K562 (cell line): ENCODE results near the gene TUT4. TPM values are rescaled to one million over a fixed set of nuclear protein-coding genes. Genes with fewer than 3 reads are reported as not detected.

Source experiments
- ATAC-seq: fragments of 200-7000 bp; cut with Tn5 transposase; 3 replicates; pipeline ENCODE4 v1.9.1; 2020; ENCODE audit warnings: moderate library complexity
- BruUV-seq: library from RNA; stranded (reverse); fragments of 400-500 nt; replicated peaks from 2 replicates; lab custom pipeline; 2021; lab: Mats Ljungman, UMichigan
- CTCF ChIA-PET: fragments of 300-600 bp; formaldehyde crosslinking; extraction: SDS; loops from one replicate; lab custom pipeline; 2021; ENCODE audit warnings: low intra/inter-chr PET ratio; lab: Yijun Ruan, JAX
- POLR2A ChIA-PET: fragments of 300-600, 350-650 bp; sonication (Branson Sonifier 250); formaldehyde crosslinking; extraction: SDS; loops from one replicate; lab custom pipeline; 2021; ENCODE audit warnings: antibody characterized with exemption, inconsistent platforms; lab: Yijun Ruan, JAX
- DNase-seq, 4 experiments: peaks; one replicate each; pipeline versions ENCODE4 v3.0.0 to v3.0.0-alpha.2; 2011 to 2018; ENCODE audit warnings: low spot score in 3 of 4, mixed read lengths in 3 of 4; ENCODE audit errors: extremely low read depth in 1 of 4
- FAIRE-seq: peaks from 2 replicates; lab custom pipeline; 2011; peaks lifted over from hg19 to GRCh38; lab: Jason Lieb, UNC
- H2AFZ ChIP-seq: 2 replicates; pipeline ENCODE4 v1.6.0; 2011; ENCODE audit warnings: low read depth, low read length, control low read depth, inconsistent platforms
- H3K27ac ChIP-seq: fragments of 200-600 bp; 3 replicates; pipeline ENCODE4 v1.8.0; 2011; ENCODE audit warnings: low read depth, mild to moderate bottlenecking, control low read depth, inconsistent platforms, low read length, moderate library complexity, mixed read lengths; ENCODE audit errors: extremely low read depth
- H3K27me3 ChIP-seq, 2 experiments: fragments of 300-600 bp in 1 of 2; 2 replicates in 1 of 2; 3 replicates in 1 of 2; pipeline versions ENCODE4 v1.6.0 to v1.8.0; 2011; ENCODE audit warnings: inconsistent platforms in 2 of 2, low read length in 2 of 2, mild to moderate bottlenecking in 1 of 2, mixed read lengths in 1 of 2, moderate library complexity in 1 of 2; ENCODE audit not compliant: control insufficient read depth in 2 of 2, insufficient read depth in 2 of 2
- H3K36me3 ChIP-seq: fragments of 300-600 bp; 3 replicates; pipeline ENCODE4 v1.8.0; 2011; ENCODE audit warnings: mild to moderate bottlenecking, low read length, inconsistent platforms; ENCODE audit not compliant: control insufficient read depth, insufficient read depth
- H3K4me1 ChIP-seq, 2 experiments: fragments of 200-600 bp in 1 of 2; replicated peaks in 1 of 2; 2 replicates in 1 of 2; 3 replicates in 1 of 2; pipeline versions ENCODE4 v1.5.1 to v1.8.0; 2011; ENCODE audit warnings: inconsistent platforms in 2 of 2, low read length in 2 of 2, mild to moderate bottlenecking in 1 of 2, mixed read lengths in 1 of 2, moderate library complexity in 1 of 2; ENCODE audit not compliant: control insufficient read depth in 2 of 2, insufficient read depth in 2 of 2
- H3K4me2 ChIP-seq: 2 replicates; pipeline ENCODE4 v1.6.1; 2011; ENCODE audit warnings: low read length, control low read depth, inconsistent platforms, mixed read lengths; ENCODE audit not compliant: insufficient read depth
- H3K4me3 ChIP-seq: fragments of 200-600 bp; sonication (generic), shearing (Covaris generic); 2 replicates; pipeline ENCODE4 v1.5.1; 2016; ENCODE audit warnings: control low read depth, inconsistent platforms
- H3K79me2 ChIP-seq: fragments of 200-600 bp; 3 replicates; pipeline ENCODE4 v1.8.0; 2011; ENCODE audit warnings: low read length, inconsistent platforms; ENCODE audit not compliant: control insufficient read depth, insufficient read depth
- H3K9ac ChIP-seq, 2 experiments: 2 replicates each; pipeline versions ENCODE4 v1.6.0 to v1.6.1; 2011; ENCODE audit warnings: low read depth in 2 of 2, low read length in 2 of 2, control low read depth in 1 of 2, inconsistent platforms in 1 of 2, mild to moderate bottlenecking in 1 of 2, mixed read lengths in 1 of 2; ENCODE audit not compliant: insufficient read depth in 1 of 2
- H3K9me1 ChIP-seq: one replicate; pipeline ENCODE4 v1.6.0; 2011; ENCODE audit warnings: inconsistent platforms, mild to moderate bottlenecking, low read length, moderate library complexity; ENCODE audit not compliant: control insufficient read depth, insufficient read depth
- H3K9me3 ChIP-seq: replicated peaks from 2 replicates; pipeline ENCODE4 v1.5.1; 2011; ENCODE audit warnings: low read depth, low read length, inconsistent platforms; ENCODE audit not compliant: control insufficient read depth, insufficient read depth
- H4K20me1 ChIP-seq: replicated peaks from 2 replicates; pipeline ENCODE4 v1.6.1; 2011; ENCODE audit warnings: low read length, inconsistent platforms, mixed read lengths; ENCODE audit not compliant: control insufficient read depth, insufficient read depth
- CTCF ChIP-seq, 3 experiments: IDR thresholded peaks in 2 of 3; conservative IDR thresholded peaks in 1 of 3; 2 replicates each; pipeline ENCODE4 v1.5.1; 2011 to 2012; ENCODE audit warnings: low read length in 3 of 3, mild to moderate bottlenecking in 3 of 3, control low read depth in 2 of 3, improper control_type of control experiment in 1 of 3, inconsistent platforms in 1 of 3, low read depth in 1 of 3, mixed read lengths in 1 of 3, moderate library complexity in 1 of 3; ENCODE audit not compliant: insufficient read depth in 2 of 3
- HNRNPK ChIP-seq: fragments of 200-400 bp; formaldehyde crosslinking; IDR thresholded peaks from one replicate; pipeline ENCODE4 v1.6.1; 2018; ENCODE audit warnings: mild to moderate bottlenecking, low read depth, low read length; ENCODE audit not compliant: poor library complexity, severe bottlenecking
- TAF1 ChIP-seq: IDR thresholded peaks from 2 replicates; pipeline ENCODE4 v1.6.1; 2011; ENCODE audit warnings: mild to moderate bottlenecking, low read length, moderate library complexity; ENCODE audit not compliant: insufficient read depth, control insufficient read depth, severe bottlenecking; ENCODE audit errors: extremely low read depth
- TFE3 ChIP-seq: fragments of 450-650 bp; formaldehyde crosslinking; IDR thresholded peaks from 2 replicates; pipeline ENCODE4 v1.4.0; 2020; ENCODE audit warnings: mild to moderate bottlenecking, mixed read lengths
- U2AF1 ChIP-seq: fragments of 200-400 bp; formaldehyde crosslinking; optimal IDR thresholded peaks from 2 replicates; pipeline ENCODE3; 2017; ENCODE audit warnings: mild to moderate bottlenecking, low read depth, low read length, moderate library complexity
- ZKSCAN8 ChIP-seq: fragments of 200-800 bp; sonication (Bioruptor generic); IDR thresholded peaks from 2 replicates; pipeline ENCODE4 v1.6.1; 2016; ENCODE audit warnings: missing genetic modification characterization, missing compliant biosample characterization
- ZNF444 ChIP-seq: fragments of 250-450 bp; sonication (Bioruptor Pico); IDR thresholded peaks from 2 replicates; pipeline ENCODE4 v1.4.0; 2020; ENCODE audit warnings: mild to moderate bottlenecking, moderate library complexity
- ZNF507 ChIP-seq: conservative IDR thresholded peaks from 2 replicates; pipeline ENCODE4 v1.6.1; 2017; ENCODE audit warnings: missing genetic modification characterization, missing compliant biosample characterization
- ZNF586 ChIP-seq: fragments of 450-650 bp; formaldehyde crosslinking; conservative IDR thresholded peaks from 2 replicates; pipeline ENCODE4 v1.4.0; 2020; ENCODE audit warnings: mild to moderate bottlenecking, moderate library complexity
- ZNF717 ChIP-seq: fragments of 250-450 bp; sonication (Bioruptor Pico); IDR thresholded peaks from 2 replicates; pipeline ENCODE4 v1.5.0; 2021
- ZNF76 ChIP-seq: fragments of 250-450 bp; sonication (Bioruptor Pico); IDR thresholded peaks from 2 replicates; pipeline ENCODE4 v1.4.0; 2020; ENCODE audit warnings: mild to moderate bottlenecking, moderate library complexity, borderline replicate concordance
- in situ Hi-C: fragments of 300-500 bp; cut with MboI; formaldehyde crosslinking; loops from 4 replicates; pipeline ENCODE4 v1.15.0; 2018; ENCODE audit warnings: inconsistent platforms, mixed read lengths
- intact Hi-C: fragments of 100-400 bp; cut with micrococcal nuclease; formaldehyde crosslinking; loops from 2 replicates; pipeline ENCODE4 v1.14.2; 2022
- polyA plus RNA-seq, 8 experiments: library from polyadenylated mRNA; depleted of rRNA in 4 of 8; stranded (reverse) in 5 of 8; unstranded in 3 of 8; fragments of >200 nt; fragmentation: Nextera tagmentation in 2 of 8; fragmentation: Illumina TruSeq in 1 of 8; extraction: Ambion mirVana in 2 of 8; extraction: Trizol in 1 of 8; gene quantifications; 2 replicates each; pipeline versions ENCODE4 v1.2.1 to v1.2.3, GENCODE V29; 2011 to 2014; ENCODE audit warnings: inconsistent platforms in 1 of 8, missing spikeins in 1 of 8
- total RNA-seq, 7 experiments: library from RNA; depleted of rRNA in 6 of 7; stranded (reverse); fragments of >200 nt in 6 of 7; fragmentation: Illumina TruSeq in 2 of 7; extraction: Trizol in 2 of 7; gene quantifications; 2 replicates each; pipeline versions ENCODE4 v1.2.1 to v1.2.3, GENCODE V29; 2011 to 2021; ENCODE audit warnings: low replicate concordance in 1 of 7

TUT4 gene
- total and polyA plus RNA-seq, 9 of the 15 experiments (the other 6 are each of a cell fraction or from before 2014, with no cell fraction given): 15.8 to 53.5 (median 36.7) TPM

- Histone ChIP-seq H3K9ac (no peak overlapping the region), H3K4me3 (no peak overlapping the region), H3K79me2 (no peaks in the 10 kb centered on the region), H3K9me1 (no peaks in the 10 kb centered on the region), H3K36me3 (peaks cover 92% of the 10 kb centered on the region), H2AFZ (no peak overlapping the region), H3K4me2 (no peak overlapping the region), H3K27me3 (no peaks in the 10 kb centered on the region), H4K20me1 (no peaks in the 10 kb centered on the region), H3K4me1 (no peaks in the 10 kb centered on the region), H3K27ac (no peak overlapping the region), H3K9me3 (no peaks in the 10 kb centered on the region)
- TF ChIP-seq ZNF76 (CRISPR knock-in tag) (no peak), ZNF586 (CRISPR knock-in tag) (no peak), TAF1 (no peak), TFE3 (CRISPR knock-in tag) (no peak), HNRNPK (no peak), ZNF444 (CRISPR knock-in tag) (no peak), U2AF1 (no peak), ZKSCAN8 (no peak), ZNF717 (CRISPR knock-in tag) (no peak), CTCF (IDR thresholded peaks at IDR 0.05 in 2 of 3, conservative IDR thresholded peaks at IDR 0.05 in 1 of 3; ENCODE audit: insufficient read depth in 2 of 3, low read depth in 1 of 3, low read length in 3 of 3) (no peak), ZNF507 (tag) (no peak)
- CTCF ChIA-PET: no interaction called here
- POLR2A ChIA-PET: interaction anchor here (0.7 to 7.7 kb wide), 2 partner anchors 8 to 86 kb away, joined by 4 to 58 read pairs; partner anchors contain the start of genes ORC1 and PRPF38A
- in situ Hi-C loops (no loop called here), intact Hi-C loops (no loop called here)
- FAIRE-seq: no peak
- no peak for ATAC-seq
- no peak for DNase-seq
- BruUV-seq: no TSS peak
Observed at GRCh38 chr1:52414942-52415341, 137.9 kb downstream of the TUT4 start.
